ENCODE measurements around the gene PARVA.

DNA sequence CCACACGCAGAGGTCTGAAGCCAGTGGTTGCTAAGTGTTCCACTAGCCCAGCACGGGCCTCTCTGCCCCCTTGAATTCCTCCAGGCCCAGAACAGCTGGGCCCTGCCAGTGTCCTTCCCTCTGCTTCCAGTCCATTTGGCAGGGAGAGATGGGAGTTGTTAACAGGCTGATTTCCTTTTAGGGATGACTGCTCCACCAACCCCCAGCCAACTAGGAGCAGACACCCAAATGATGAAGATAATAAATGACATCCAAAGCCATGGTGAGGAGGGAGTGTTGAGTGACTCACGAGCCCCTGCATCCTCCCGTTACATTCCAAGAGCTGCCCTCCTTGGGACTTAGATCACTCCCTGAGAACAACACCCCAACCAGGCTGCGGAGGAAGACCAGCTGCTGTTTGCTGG is 20.6 kb downstream of the PARVA start:
- TF ChIP-seq, protein P1, sequence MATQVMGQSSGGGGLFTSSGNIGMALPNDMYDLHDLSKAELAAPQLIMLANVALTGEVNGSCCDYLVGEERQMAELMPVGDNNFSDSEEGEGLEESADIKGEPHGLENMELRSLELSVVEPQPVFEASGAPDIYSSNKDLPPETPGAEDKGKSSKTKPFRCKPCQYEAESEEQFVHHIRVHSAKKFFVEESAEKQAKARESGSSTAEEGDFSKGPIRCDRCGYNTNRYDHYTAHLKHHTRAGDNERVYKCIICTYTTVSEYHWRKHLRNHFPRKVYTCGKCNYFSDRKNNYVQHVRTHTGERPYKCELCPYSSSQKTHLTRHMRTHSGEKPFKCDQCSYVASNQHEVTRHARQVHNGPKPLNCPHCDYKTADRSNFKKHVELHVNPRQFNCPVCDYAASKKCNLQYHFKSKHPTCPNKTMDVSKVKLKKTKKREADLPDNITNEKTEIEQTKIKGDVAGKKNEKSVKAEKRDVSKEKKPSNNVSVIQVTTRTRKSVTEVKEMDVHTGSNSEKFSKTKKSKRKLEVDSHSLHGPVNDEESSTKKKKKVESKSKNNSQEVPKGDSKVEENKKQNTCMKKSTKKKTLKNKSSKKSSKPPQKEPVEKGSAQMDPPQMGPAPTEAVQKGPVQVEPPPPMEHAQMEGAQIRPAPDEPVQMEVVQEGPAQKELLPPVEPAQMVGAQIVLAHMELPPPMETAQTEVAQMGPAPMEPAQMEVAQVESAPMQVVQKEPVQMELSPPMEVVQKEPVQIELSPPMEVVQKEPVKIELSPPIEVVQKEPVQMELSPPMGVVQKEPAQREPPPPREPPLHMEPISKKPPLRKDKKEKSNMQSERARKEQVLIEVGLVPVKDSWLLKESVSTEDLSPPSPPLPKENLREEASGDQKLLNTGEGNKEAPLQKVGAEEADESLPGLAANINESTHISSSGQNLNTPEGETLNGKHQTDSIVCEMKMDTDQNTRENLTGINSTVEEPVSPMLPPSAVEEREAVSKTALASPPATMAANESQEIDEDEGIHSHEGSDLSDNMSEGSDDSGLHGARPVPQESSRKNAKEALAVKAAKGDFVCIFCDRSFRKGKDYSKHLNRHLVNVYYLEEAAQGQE (IDR thresholded peaks at IDR 0.05; ENCODE audit: insufficient read depth in 1 of 2, low read depth in 2 of 2, low read length in 2 of 2), result no peak
- TF ChIP-seq TAF1 (IDR thresholded peaks at IDR 0.05; ENCODE audit: borderline replicate concordance, insufficient read depth, low read length) (no peak), POLR2AphosphoS5 (IDR thresholded peaks at IDR 0.05; ENCODE audit: low read depth, low read length) (no peak), SIN3A (IDR thresholded peaks at IDR 0.05; ENCODE audit: borderline replicate concordance, insufficient read depth, low read length) (no peak)
